Transverse colon (tissue), 4 donors: ENCODE measurements around the gene DENND1A. TPM values are rescaled to one million over a fixed set of nuclear protein-coding genes. Genes with fewer than 3 reads are reported as not detected.

Experiments
- DNase-seq: peaks from one replicate; pipeline ENCODE4 v3.0.0-alpha.2; 2019
- H3K27ac ChIP-seq, 4 donors: fragments of 200-600 bp; sonication (generic); 2 replicates each; pipeline ENCODE4 v1.5.1; 2016 to 2018; ENCODE audit warnings: inconsistent platforms in 4 of 4
- H3K27me3 ChIP-seq: fragments of 200-600 bp; sonication (generic); 2 replicates; pipeline ENCODE4 v1.5.1; 2017; ENCODE audit warnings: inconsistent platforms
- H3K36me3 ChIP-seq, 4 donors: fragments of 200-600 bp; sonication (generic); 2 replicates each; pipeline ENCODE4 v1.5.1; 2017 to 2019; ENCODE audit warnings: inconsistent platforms in 4 of 4
- H3K4me1 ChIP-seq, 4 donors: fragments of 200-600 bp; sonication (generic); 2 replicates each; pipeline ENCODE4 v1.5.1; 2017 to 2020; ENCODE audit warnings: inconsistent platforms in 4 of 4
- H3K4me3 ChIP-seq, 4 donors: fragments of 200-600 bp; sonication (generic); 1 replicate in 1 of 4; 2 replicates in 3 of 4; pipeline versions ENCODE4 v1.5.1 to v1.6.1; 2017 to 2019; ENCODE audit warnings: inconsistent platforms in 4 of 4
- H3K9me3 ChIP-seq, 2 donors: fragments of 200-600 bp; sonication (generic); 2 replicates each; pipeline ENCODE4 v1.5.1; 2017 to 2019; ENCODE audit warnings: inconsistent platforms in 2 of 2
- EP300 ChIP-seq: sonication (generic); formaldehyde crosslinking; IDR thresholded peaks from one replicate; pipeline ENCODE4 v1.6.1; 2017; ENCODE audit warnings: antibody characterized with exemption, low read depth
- POLR2A ChIP-seq: fragments of 450-650 bp; IDR thresholded peaks from one replicate; pipeline ENCODE4 v1.6.1; 2016; ENCODE audit warnings: antibody characterized with exemption, mild to moderate bottlenecking, moderate library complexity
- POLR2AphosphoS5 ChIP-seq, 3 donors: sonication (generic); formaldehyde crosslinking; IDR thresholded peaks; one replicate each; pipeline ENCODE4 v1.6.1; 2016; ENCODE audit warnings: antibody characterized with exemption in 3 of 3
- WGBS, 2 donors: methylation state at CpG; one replicate each; pipeline ENCODE4 v1.1.5; 2018; ENCODE audit warnings: low coverage in 1 of 2; 5-methylcytosine and 5-hydroxymethylcytosine counted together
- in situ Hi-C, 4 donors: fragments of 200-750 bp; cut with MboI; loops; one replicate each; pipeline versions ENCODE4 v1.15.0 to v1.15.1; 2017; ENCODE audit warnings: low sequenced_read_pairs in 3 of 4, low pct_ligation_motif_present in 1 of 4, low pct_unique_long_range_greater_than_20kb in 1 of 4
- intact Hi-C: fragments of 100-400 bp; cut with DNase I; formaldehyde crosslinking; loops from one replicate; pipeline ENCODE4 v1.15.1; 2023; ENCODE audit warnings: low total_unique reads
- total RNA-seq, 4 donors: library from RNA; depleted of rRNA; stranded (reverse); fragments of >200 nt; gene quantifications; one replicate each; pipeline ENCODE4 v1.1.0, GENCODE V29; 2016
- TF ChIP-seq, protein P1 (sequence below), 5 experiments: fragments of 200-600 bp in 3 of 5; fragments of 450-650 bp in 2 of 5; sonication (generic) in 3 of 5; IDR thresholded peaks; 1 replicate in 2 of 5; 2 replicates in 3 of 5; pipeline ENCODE4 v1.5.1; 2016 to 2017; ENCODE audit warnings: antibody characterized with exemption in 5 of 5, inconsistent platforms in 3 of 5, mild to moderate bottlenecking in 2 of 5, moderate library complexity in 1 of 5

The DENND1A gene
- total RNA-seq, 4 donors from 2014 or later: 12.5 to 78.6 (median 40.0) TPM

- no peaks in the 10 kb centered on the region for H3K27me3 ChIP-seq
- no peak overlapping the region for H3K4me3 ChIP-seq
- intact Hi-C loops: no loop called here
- H3K4me1 ChIP-seq: no peaks in the 10 kb centered on the region
- no peaks in the 10 kb centered on the region for H3K36me3 ChIP-seq
- no peak overlapping the region for H3K27ac ChIP-seq
- H3K9me3 ChIP-seq: no peaks in the 10 kb centered on the region
- WGBS, 2 donors: 85 to 86% methylated on average over 2 of the region's 2 CpGs
- in situ Hi-C loops: no loop called here
- TF ChIP-seq, protein P1, sequence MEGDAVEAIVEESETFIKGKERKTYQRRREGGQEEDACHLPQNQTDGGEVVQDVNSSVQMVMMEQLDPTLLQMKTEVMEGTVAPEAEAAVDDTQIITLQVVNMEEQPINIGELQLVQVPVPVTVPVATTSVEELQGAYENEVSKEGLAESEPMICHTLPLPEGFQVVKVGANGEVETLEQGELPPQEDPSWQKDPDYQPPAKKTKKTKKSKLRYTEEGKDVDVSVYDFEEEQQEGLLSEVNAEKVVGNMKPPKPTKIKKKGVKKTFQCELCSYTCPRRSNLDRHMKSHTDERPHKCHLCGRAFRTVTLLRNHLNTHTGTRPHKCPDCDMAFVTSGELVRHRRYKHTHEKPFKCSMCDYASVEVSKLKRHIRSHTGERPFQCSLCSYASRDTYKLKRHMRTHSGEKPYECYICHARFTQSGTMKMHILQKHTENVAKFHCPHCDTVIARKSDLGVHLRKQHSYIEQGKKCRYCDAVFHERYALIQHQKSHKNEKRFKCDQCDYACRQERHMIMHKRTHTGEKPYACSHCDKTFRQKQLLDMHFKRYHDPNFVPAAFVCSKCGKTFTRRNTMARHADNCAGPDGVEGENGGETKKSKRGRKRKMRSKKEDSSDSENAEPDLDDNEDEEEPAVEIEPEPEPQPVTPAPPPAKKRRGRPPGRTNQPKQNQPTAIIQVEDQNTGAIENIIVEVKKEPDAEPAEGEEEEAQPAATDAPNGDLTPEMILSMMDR (IDR thresholded peaks at IDR 0.05): no peak
- TF ChIP-seq EP300: no peak
- TF ChIP-seq POLR2AphosphoS5 (IDR thresholded peaks at IDR 0.05): no peak
- no peak for TF ChIP-seq POLR2A
- DNase-seq: no peak
Observed at GRCh38 chr9:123622711-123623241, 307.1 kb downstream of the DENND1A start.

DNA sequence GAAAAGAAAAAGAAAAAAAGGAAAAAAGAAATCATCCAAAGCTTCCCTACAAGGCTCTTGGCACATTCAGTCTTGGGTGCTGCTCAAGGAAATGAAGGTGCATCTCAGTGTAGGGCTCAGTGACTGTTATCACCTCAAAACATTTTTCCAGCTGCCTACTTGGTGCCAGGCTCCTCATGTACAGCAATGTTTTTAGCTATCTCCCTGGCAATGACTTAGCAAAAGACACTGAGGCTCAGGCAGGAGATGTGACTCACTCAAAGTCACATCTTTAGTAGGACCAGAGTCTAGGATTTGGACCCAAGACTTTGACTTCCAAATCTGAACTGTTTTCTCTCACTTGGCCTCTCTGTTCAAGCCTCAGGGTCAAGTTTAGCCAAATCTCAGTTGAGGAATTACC lies 309.7 kb downstream of the DENND1A start:
- DNase-seq: no peak
- in situ Hi-C loops: no loop called here
- Histone ChIP-seq H3K4me3 (no peak overlapping the region), H3K27me3 (no peaks in the 10 kb centered on the region), H3K9me3 (no peaks in the 10 kb centered on the region), H3K4me1 (no peaks in the 10 kb centered on the region), H3K27ac (no peak overlapping the region), H3K36me3 (no peaks in the 10 kb centered on the region)
- TF ChIP-seq, protein P1 (IDR thresholded peaks at IDR 0.05): no peak
- TF ChIP-seq POLR2A (no peak), EP300 (no peak), POLR2AphosphoS5 (IDR thresholded peaks at IDR 0.05) (no peak)
- intact Hi-C loops: no loop called here

- intact Hi-C loops (no loop called here), in situ Hi-C loops (no loop called here)
- no peak overlapping the region for H3K4me3 ChIP-seq
- no peak for DNase-seq
- no peaks in the 10 kb centered on the region for H3K36me3 ChIP-seq
- H3K27ac ChIP-seq: no peak overlapping the region
- no peaks in the 10 kb centered on the region for H3K4me1 ChIP-seq
- 78 to 96% methylated on average over 4 to 11 of the region's 11 CpGs for WGBS, 2 donors
- H3K9me3 ChIP-seq: no peaks in the 10 kb centered on the region
- TF ChIP-seq EP300: no peak
- TF ChIP-seq, protein P1 (IDR thresholded peaks at IDR 0.05): no peak
- no peak for TF ChIP-seq POLR2A
- TF ChIP-seq POLR2AphosphoS5 (IDR thresholded peaks at IDR 0.05): no peak
- H3K27me3 ChIP-seq: no peaks in the 10 kb centered on the region
Observed at GRCh38 chr9:123617952-123618678, 311.8 kb downstream of the DENND1A start.

GRCh38 chr9:123617286-123617685 lies 312.6 kb downstream of the DENND1A start:
- no peaks in the 10 kb centered on the region for H3K36me3 ChIP-seq
- H3K9me3 ChIP-seq: no peaks in the 10 kb centered on the region
- WGBS, 2 donors: 97% methylated on average over 9 of the region's 9 CpGs; no CpG with 5 or more reads in 1 of the 2 donors
- no peaks in the 10 kb centered on the region for H3K27me3 ChIP-seq
- TF ChIP-seq, protein P1 (IDR thresholded peaks at IDR 0.05): no peak
- no peak for TF ChIP-seq EP300
- TF ChIP-seq POLR2A: no peak
- TF ChIP-seq POLR2AphosphoS5 (IDR thresholded peaks at IDR 0.05): no peak
- no peaks in the 10 kb centered on the region for H3K4me1 ChIP-seq
- H3K27ac ChIP-seq: no peak overlapping the region
- in situ Hi-C loops: no loop called here
- DNase-seq: no peak
- intact Hi-C loops: no loop called here
- H3K4me3 ChIP-seq: no peak overlapping the region
